Spleen (tissue), 11 donors: ENCODE measurements around the gene HEATR9. TPM values are rescaled to one million over a fixed set of nuclear protein-coding genes. Genes with fewer than 3 reads are reported as not detected.

Source experiments
- DNase-seq: peaks from one replicate; pipeline ENCODE4 v3.0.0-alpha.2; 2020
- H3K27ac ChIP-seq, 8 donors: fragments of 200-600 bp; sonication (generic) in 7 of 8; 1 replicate in 4 of 8; 2 replicates in 4 of 8; pipeline versions ENCODE4 v1.5.0 to v1.8.0; 2016 to 2021; ENCODE audit warnings: inconsistent platforms in 4 of 8, mild to moderate bottlenecking in 4 of 8, moderate library complexity in 1 of 8
- H3K27me3 ChIP-seq, 7 donors: fragments of 200-600 bp; sonication (generic) in 6 of 7; replicated peaks in 1 of 7; 1 replicate in 4 of 7; 2 replicates in 3 of 7; pipeline versions ENCODE4 v1.5.0 to v1.8.0; 2016 to 2021; ENCODE audit warnings: inconsistent platforms in 3 of 7, mild to moderate bottlenecking in 1 of 7
- H3K36me3 ChIP-seq, 6 donors: fragments of 200-600 bp; sonication (generic) in 5 of 6; 1 replicate in 4 of 6; 2 replicates in 2 of 6; pipeline versions ENCODE4 v1.5.0 to v1.8.0; 2016 to 2021; ENCODE audit warnings: inconsistent platforms in 2 of 6
- H3K4me1 ChIP-seq, 6 donors: fragments of 200-600 bp; sonication (generic) in 5 of 6; 1 replicate in 3 of 6; 2 replicates in 3 of 6; pipeline versions ENCODE4 v1.5.0 to v1.8.0; 2016 to 2021; ENCODE audit warnings: inconsistent platforms in 3 of 6
- H3K4me3 ChIP-seq, 8 donors: fragments of 200-600 bp; sonication (generic) in 7 of 8; 1 replicate in 4 of 8; 2 replicates in 4 of 8; pipeline versions ENCODE4 v1.5.0 to v1.8.0; 2016 to 2021; ENCODE audit warnings: inconsistent platforms in 4 of 8, mild to moderate bottlenecking in 4 of 8, moderate library complexity in 2 of 8
- H3K9me3 ChIP-seq, 8 donors: fragments of 200-600 bp; sonication (generic) in 7 of 8; 1 replicate in 4 of 8; 2 replicates in 4 of 8; pipeline versions ENCODE4 v1.5.0 to v1.8.0; 2016 to 2021; ENCODE audit warnings: inconsistent platforms in 4 of 8
- POLR2A ChIP-seq, 3 donors: fragments of 450-650 bp; IDR thresholded peaks; one replicate each; pipeline ENCODE4 v1.5.1; 2017; ENCODE audit warnings: antibody characterized with exemption in 3 of 3, mild to moderate bottlenecking in 1 of 3
- POLR2AphosphoS5 ChIP-seq, 3 donors: sonication (generic); formaldehyde crosslinking; IDR thresholded peaks; one replicate each; pipeline ENCODE4 v1.5.1; 2017; ENCODE audit warnings: antibody characterized with exemption in 3 of 3
- WGBS, 5 donors: extraction: QIAGEN DNeasy Blood & Tissue Kit in 3 of 5; methylation state at CpG; one replicate each; pipeline versions ENCODE4 v1.1.5 to v1.1.7; 2013 to 2018; 5-methylcytosine and 5-hydroxymethylcytosine counted together
- intact Hi-C: fragments of 100-400 bp; cut with DNase I; formaldehyde crosslinking; loops from one replicate; pipeline ENCODE4 v1.15.0; 2023; ENCODE audit warnings: low total_unique reads
- polyA plus RNA-seq, 3 donors: library from polyadenylated mRNA; stranded (reverse); fragments of 200-250 nt; gene quantifications; one replicate each; pipeline ENCODE4 v1.2.1, GENCODE V29; 2013
- total RNA-seq, 7 donors: library from RNA; depleted of rRNA in 3 of 7; stranded (reverse); fragments of >200 nt in 3 of 7; fragmentation: NEBNext Ultra II Directional in 4 of 7; extraction: Animal tissue kit (Norgen Biotek cat#: 25700) in 4 of 7; gene quantifications; one replicate each; pipeline versions ENCODE4 v1.1.0 to v1.2.1, GENCODE V29; 2016 to 2021
- TF ChIP-seq, protein P1 (sequence below), 11 experiments: fragments of 200-600 bp in 7 of 11; fragments of 450-650 bp in 4 of 11; sonication (generic) in 4 of 11; IDR thresholded peaks in 8 of 11; conservative IDR thresholded peaks in 3 of 11; 1 replicate in 7 of 11; 2 replicates in 4 of 11; pipeline versions ENCODE4 v1.4.0 to v1.8.0; 2016 to 2021; ENCODE audit warnings: antibody characterized with exemption in 11 of 11, inconsistent platforms in 4 of 11, mild to moderate bottlenecking in 1 of 11
- donor health status: healthy with polysubstance abuse.
- donor health status: DM: no; HTN: no; CAD: no; lungs with moderate emphysema.
- donor health status: DM: no; HTN: no; CAD: no.
- donor health status: Bipolar disorder and iron deficiency.
- donor health status: healthy.
- donor health status: DM: no; HTN: no; CAD: no.
- donor health status: DM: yes; HTN: yes; CAD: no.

The HEATR9 gene
- total and polyA plus RNA-seq, 10 donors, result 0.05 to 0.92 (median 0.49) TPM

DNA sequence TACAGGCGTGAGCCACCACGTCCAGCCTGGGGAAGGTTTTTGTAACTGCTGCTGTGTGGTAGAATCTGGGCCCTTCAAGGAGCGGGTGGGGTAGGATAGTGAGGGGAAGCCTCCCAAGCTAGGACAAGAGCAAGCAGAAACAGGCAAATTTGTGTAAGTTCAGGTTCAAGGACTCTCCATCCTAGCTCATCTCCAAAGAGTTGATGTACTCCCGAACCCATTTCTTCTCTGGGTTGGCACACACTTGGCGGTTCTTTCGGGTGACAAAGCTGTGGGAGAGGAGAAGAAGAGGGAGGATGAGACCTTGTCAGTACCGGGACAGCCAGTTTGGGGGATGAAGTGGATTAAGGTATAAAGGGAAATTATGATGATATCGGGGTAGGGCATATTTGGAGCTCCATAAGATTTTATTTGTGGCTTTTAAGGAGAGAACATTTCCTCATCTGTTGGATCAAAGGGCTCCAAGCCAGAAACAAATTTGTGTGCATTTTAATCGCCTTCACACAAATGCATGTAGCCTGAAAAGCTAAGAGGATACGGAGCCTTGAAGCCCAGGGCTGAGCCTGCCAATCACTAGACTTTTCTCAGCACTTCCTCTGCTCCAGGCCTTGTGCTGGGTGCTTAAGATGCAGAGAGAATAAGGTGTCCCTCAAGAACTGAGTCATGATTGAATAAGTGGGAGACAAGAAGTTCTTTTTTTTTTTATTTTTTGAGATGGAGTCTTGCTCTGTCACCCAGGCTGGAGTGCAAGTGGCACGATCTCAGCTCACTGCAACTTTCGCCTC, 3.7 kb upstream of the HEATR9 start:
- H3K36me3 ChIP-seq, result peaks cover 0 to 10% (median 0%) of the 10 kb centered on the region in 6 donors
- H3K27me3 ChIP-seq, result peaks cover 0 to 8% (median 0%) of the 10 kb centered on the region in 7 donors
- WGBS, 5 donors, result 94 to 96% (median 94%) methylated on average over 12 of the region's 12 CpGs
- H3K4me3 ChIP-seq, result no peak overlapping the region
- no peaks in the 10 kb centered on the region for H3K9me3 ChIP-seq
- peaks cover 0 to 55% (median 22%) of the 10 kb centered on the region in 6 donors for H3K4me1 ChIP-seq
- TF ChIP-seq, protein P1, sequence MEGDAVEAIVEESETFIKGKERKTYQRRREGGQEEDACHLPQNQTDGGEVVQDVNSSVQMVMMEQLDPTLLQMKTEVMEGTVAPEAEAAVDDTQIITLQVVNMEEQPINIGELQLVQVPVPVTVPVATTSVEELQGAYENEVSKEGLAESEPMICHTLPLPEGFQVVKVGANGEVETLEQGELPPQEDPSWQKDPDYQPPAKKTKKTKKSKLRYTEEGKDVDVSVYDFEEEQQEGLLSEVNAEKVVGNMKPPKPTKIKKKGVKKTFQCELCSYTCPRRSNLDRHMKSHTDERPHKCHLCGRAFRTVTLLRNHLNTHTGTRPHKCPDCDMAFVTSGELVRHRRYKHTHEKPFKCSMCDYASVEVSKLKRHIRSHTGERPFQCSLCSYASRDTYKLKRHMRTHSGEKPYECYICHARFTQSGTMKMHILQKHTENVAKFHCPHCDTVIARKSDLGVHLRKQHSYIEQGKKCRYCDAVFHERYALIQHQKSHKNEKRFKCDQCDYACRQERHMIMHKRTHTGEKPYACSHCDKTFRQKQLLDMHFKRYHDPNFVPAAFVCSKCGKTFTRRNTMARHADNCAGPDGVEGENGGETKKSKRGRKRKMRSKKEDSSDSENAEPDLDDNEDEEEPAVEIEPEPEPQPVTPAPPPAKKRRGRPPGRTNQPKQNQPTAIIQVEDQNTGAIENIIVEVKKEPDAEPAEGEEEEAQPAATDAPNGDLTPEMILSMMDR (IDR thresholded peaks at IDR 0.05 in 8 of 11, conservative IDR thresholded peaks at IDR 0.05 in 3 of 11), result no peak
- no peak for TF ChIP-seq POLR2AphosphoS5 (IDR thresholded peaks at IDR 0.05)
- no peak for TF ChIP-seq POLR2A (IDR thresholded peaks at IDR 0.05)
- H3K27ac ChIP-seq, result no peak overlapping the region
- intact Hi-C loops, result no loop called here
- DNase-seq, result no peak

DNA sequence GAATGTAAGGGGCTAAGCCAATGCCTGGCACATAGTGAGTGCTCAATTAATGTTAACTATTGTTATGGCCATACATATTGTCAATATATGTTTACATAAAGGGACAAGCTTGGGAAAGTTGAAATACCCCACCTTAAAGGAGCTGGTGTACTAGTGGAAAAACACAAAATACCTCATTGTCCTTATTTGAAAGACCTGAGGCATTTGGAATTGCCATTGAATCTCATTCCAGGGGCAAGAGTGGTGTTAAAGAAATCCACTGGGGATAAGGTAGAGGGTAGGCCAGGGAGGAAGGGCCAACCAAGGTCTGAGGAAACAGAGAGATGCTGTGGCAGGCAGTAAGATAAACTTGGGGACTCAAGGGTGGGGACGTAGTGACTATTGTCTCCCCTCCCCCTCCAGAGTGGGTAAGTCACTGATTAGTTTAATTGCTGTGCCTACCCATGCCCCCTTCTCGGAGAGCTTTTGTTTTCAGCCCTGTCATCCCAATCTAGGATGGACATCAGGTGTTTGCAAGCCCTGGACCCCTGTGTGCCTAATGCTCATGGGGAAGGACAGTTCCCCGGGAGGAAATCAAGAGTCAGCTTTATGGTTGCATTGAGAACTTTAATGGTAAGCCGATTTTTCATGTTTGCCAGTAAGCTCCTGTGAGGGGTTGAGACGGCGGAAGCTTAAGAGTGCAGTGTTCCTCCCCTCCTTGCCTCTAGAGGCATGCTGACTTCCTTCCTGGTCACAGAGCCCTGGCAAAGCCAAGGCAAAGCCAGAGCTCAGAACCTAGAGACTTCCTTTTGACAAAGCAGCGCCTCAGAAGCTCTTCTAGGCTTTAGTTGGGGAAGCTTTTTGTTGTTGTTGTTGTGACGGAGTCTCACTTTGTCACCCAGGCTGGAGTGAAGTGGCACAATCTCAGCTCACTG, 2.5 kb upstream of the HEATR9 start:
- intact Hi-C loops, result no loop called here
- Histone ChIP-seq H3K4me1 (peaks cover 0 to 49% (median 19%) of the 10 kb centered on the region in 6 donors), H3K27ac (peak overlapping the region in 1 of 8 donors; percentile 13), H3K9me3 (no peaks in the 10 kb centered on the region), H3K36me3 (peaks cover 0 to 10% (median 0%) of the 10 kb centered on the region in 6 donors), H3K4me3 (no peak overlapping the region), H3K27me3 (no peaks in the 10 kb centered on the region)
- DNase-seq, result no peak
- TF ChIP-seq, protein P1 (IDR thresholded peaks at IDR 0.05 in 8 of 11, conservative IDR thresholded peaks at IDR 0.05 in 3 of 11), result peak in 1 of 11 experiments; percentile 9
- no peak for TF ChIP-seq POLR2A (IDR thresholded peaks at IDR 0.05)
- TF ChIP-seq POLR2AphosphoS5 (IDR thresholded peaks at IDR 0.05), result peak in 2 of 3 donors; percentile 13 to 50
- 35 to 53% (median 39%) methylated on average over 7 to 8 of the region's 8 CpGs for WGBS, 5 donors

DNA sequence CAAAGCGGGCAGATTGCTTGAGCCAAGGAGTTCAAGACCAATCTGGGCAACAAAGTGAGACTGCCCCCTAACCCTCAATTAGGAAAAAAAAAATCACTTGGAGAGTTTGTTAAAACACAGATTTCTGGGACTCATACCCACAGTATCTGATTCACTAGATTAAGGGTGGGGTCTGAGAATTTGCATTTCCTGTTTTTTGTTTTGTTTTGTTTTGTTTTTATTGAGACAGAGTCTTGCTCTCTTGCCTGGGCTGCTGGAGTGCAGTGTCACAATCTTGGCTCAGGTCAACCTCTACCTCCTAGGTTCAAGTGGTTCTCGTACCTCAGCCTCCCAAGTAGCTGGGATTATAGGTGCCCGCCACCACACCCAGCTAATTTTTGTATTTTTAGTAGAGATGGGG, 1.1 kb downstream of the HEATR9 start:
- Histone ChIP-seq H3K27me3 (no peaks in the 10 kb centered on the region), H3K4me3 (no peak overlapping the region), H3K36me3 (peaks cover 0 to 13% (median 0%) of the 10 kb centered on the region in 6 donors), H3K4me1 (peaks cover 0 to 28% (median 7%) of the 10 kb centered on the region in 6 donors), H3K9me3 (no peaks in the 10 kb centered on the region), H3K27ac (no peak overlapping the region)
- TF ChIP-seq POLR2AphosphoS5 (IDR thresholded peaks at IDR 0.05) (no peak), POLR2A (IDR thresholded peaks at IDR 0.05) (no peak)
- TF ChIP-seq, protein P1 (IDR thresholded peaks at IDR 0.05 in 8 of 11, conservative IDR thresholded peaks at IDR 0.05 in 3 of 11), result no peak
- DNase-seq, result no peak
- intact Hi-C loops, result no loop called here
- 93 to 97% (median 96%) methylated on average over 3 of the region's 3 CpGs for WGBS, 5 donors
